Ovary (tissue), 3 donors: ENCODE results near the gene PIGU.

Source experiments
- CTCF ChIP-seq, 3 donors: fragments of 450-650 bp in 2 of 3; fragments of 200-600 bp in 1 of 3; IDR thresholded peaks; one replicate each; pipeline versions ENCODE4 v1.5.1 to v1.8.0; 2016 to 2022; ENCODE audit warnings: antibody characterized with exemption in 3 of 3, mild to moderate bottlenecking in 1 of 3
- POLR2A ChIP-seq: fragments of 450-650 bp; IDR thresholded peaks from one replicate; pipeline ENCODE4 v1.6.1; 2017; ENCODE audit warnings: antibody characterized with exemption, mild to moderate bottlenecking, moderate library complexity
- donor health status: DM: no; HTN: no; CAD: no.

GRCh38 chr20:34720266-34720665 is 43.4 kb upstream of the PIGU start:
- TF ChIP-seq CTCF (IDR thresholded peaks at IDR 0.05) (no peak), POLR2A (no peak)
